Activated CD4-positive, alpha-beta T cell treated with anti-CD3 and anti-CD28 coated beads, Interleukin-2, amount 10 ng/mL, durations not matched to agents 24 days and 14 days (primary cell): Measurements from ENCODE around the gene RNF20. TPM values are rescaled to one million over a fixed set of nuclear protein-coding genes. Genes with fewer than 3 reads are reported as not detected.

ENCODE experiments used
- DNase-seq: peaks from one replicate; pipeline ENCODE4 v3.0.0; 2022
- H3K27ac Mint-ChIP-seq: one replicate; pipeline ENCODE4 v1.8.0; 2022; ENCODE audit warnings: mild to moderate bottlenecking, mixed read lengths
- H3K27me3 Mint-ChIP-seq: one replicate; pipeline ENCODE4 v1.8.0; 2022; ENCODE audit warnings: mixed read lengths
- H3K36me3 Mint-ChIP-seq: one replicate; pipeline ENCODE4 v1.8.0; 2022; ENCODE audit warnings: low read depth, mild to moderate bottlenecking, mixed read lengths
- H3K4me1 Mint-ChIP-seq: one replicate; pipeline ENCODE4 v1.8.0; 2021; ENCODE audit warnings: mixed read lengths
- H3K4me3 Mint-ChIP-seq: one replicate; pipeline ENCODE4 v1.8.0; 2022; ENCODE audit warnings: mild to moderate bottlenecking, moderate library complexity, mixed read lengths
- H3K9me3 Mint-ChIP-seq: one replicate; pipeline ENCODE4 v1.8.0; 2021; ENCODE audit warnings: mixed read lengths
- intact Hi-C: fragments of 100-400 bp; cut with micrococcal nuclease; formaldehyde crosslinking; loops from one replicate; pipeline ENCODE4 v1.15.1; 2023
- total RNA-seq: library from RNA; stranded (reverse); gene quantifications from 2 replicates; pipeline ENCODE4 v1.2.3, GENCODE V29; 2022

Gene RNF20, protein sequence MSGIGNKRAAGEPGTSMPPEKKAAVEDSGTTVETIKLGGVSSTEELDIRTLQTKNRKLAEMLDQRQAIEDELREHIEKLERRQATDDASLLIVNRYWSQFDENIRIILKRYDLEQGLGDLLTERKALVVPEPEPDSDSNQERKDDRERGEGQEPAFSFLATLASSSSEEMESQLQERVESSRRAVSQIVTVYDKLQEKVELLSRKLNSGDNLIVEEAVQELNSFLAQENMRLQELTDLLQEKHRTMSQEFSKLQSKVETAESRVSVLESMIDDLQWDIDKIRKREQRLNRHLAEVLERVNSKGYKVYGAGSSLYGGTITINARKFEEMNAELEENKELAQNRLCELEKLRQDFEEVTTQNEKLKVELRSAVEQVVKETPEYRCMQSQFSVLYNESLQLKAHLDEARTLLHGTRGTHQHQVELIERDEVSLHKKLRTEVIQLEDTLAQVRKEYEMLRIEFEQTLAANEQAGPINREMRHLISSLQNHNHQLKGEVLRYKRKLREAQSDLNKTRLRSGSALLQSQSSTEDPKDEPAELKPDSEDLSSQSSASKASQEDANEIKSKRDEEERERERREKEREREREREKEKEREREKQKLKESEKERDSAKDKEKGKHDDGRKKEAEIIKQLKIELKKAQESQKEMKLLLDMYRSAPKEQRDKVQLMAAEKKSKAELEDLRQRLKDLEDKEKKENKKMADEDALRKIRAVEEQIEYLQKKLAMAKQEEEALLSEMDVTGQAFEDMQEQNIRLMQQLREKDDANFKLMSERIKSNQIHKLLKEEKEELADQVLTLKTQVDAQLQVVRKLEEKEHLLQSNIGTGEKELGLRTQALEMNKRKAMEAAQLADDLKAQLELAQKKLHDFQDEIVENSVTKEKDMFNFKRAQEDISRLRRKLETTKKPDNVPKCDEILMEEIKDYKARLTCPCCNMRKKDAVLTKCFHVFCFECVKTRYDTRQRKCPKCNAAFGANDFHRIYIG
- total RNA-seq = 37.9 and 43.8 TPM in 2 replicates

- H3K9me3 Mint-ChIP-seq = no peaks in the 10 kb centered on the region
- peak within 1 kb of the TSS; percentile 98 for H3K27ac Mint-ChIP-seq
- H3K4me3 Mint-ChIP-seq = peak within 1 kb of the TSS; percentile 93
- H3K4me1 Mint-ChIP-seq = peaks cover 12% of the 10 kb centered on the region
- intact Hi-C loops = loop anchor here (1.0 to 5.0 kb wide), 3 partner anchors 53 to 416 kb away; partner anchors contain the start of genes MRPL50 and ZNF189
- peak; percentile 99 for DNase-seq
- peaks cover 3% of the 10 kb centered on the region for H3K27me3 Mint-ChIP-seq
- peaks cover 10% of the 10 kb centered on the region for H3K36me3 Mint-ChIP-seq
These were observed at the start of gene RNF20 for GRCh38 chr9:101533334-101534204. Gene RNF20, plus strand, starts transcription at chr9:101533853. Its CDS starts 1,571 bp downstream, at chr9:101535424.

DNA sequence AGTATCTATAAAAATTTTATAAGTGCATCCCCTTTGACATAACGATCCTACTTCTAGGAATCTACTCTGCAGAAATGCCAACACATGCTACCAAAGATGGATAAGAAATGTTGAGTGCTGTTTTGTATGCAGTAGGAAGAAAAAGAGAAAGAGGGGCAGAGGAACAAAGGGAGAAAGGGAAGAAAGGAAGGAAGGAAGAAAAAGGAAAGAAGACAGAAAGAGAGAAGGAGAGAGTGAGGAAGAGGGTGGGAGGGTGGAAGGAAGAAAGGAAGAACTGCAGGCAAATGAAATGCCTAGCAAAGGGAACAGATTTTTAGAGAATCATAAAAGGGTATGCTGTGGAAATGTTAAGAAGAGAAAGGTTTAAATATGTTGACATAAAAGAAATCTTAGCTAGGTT, 49.6 kb upstream of the RNF20 start:
- no peaks in the 10 kb centered on the region for H3K4me1 Mint-ChIP-seq
- peaks cover 65% of the 10 kb centered on the region for H3K27me3 Mint-ChIP-seq
- no peaks in the 10 kb centered on the region for H3K9me3 Mint-ChIP-seq
- intact Hi-C loops = no loop called here
- H3K4me3 Mint-ChIP-seq = no peak overlapping the region
- H3K36me3 Mint-ChIP-seq = no peaks in the 10 kb centered on the region
- H3K27ac Mint-ChIP-seq = no peak overlapping the region
- no peak for DNase-seq

DNA sequence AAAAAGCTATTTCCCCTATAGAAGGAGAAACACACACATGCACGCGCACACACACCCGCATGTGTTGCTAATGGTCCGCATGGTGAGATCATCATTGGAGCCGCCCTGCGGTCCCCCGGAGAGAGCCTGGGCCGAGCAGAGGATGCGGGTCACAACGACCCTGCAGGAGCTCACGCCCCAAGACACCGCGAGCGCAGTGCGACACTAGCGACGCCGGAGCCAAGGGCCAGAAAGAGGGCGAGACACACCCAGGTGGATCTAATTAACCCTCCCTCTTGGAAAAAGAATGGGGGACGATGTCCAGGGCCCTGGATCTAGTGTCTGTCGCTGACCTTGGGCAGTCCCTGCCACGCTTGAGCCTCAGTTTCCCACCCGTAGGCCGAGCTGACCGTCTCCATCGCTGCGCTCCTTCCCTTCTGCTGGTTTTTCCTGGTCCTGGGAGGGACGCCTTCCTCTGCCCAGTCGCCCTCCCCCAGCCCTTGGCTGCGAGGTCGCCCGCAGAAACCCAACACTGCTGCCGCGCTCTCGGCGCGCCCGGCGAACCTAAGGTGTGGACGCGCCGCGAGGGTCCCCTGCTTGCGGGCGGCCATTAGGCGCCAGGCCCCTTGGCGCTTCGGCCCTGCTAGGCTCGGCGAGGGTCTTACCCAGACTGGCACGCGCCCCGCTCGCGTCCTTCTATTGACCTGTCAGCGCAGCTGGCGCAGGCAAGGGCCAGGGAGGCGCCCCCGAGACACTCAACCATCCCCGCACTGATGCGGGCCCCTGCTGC, 47.5 kb upstream of the RNF20 start:
- peaks cover 63% of the 10 kb centered on the region for H3K27me3 Mint-ChIP-seq
- no peak overlapping the region for H3K4me3 Mint-ChIP-seq
- H3K4me1 Mint-ChIP-seq = no peaks in the 10 kb centered on the region
- H3K27ac Mint-ChIP-seq = no peak overlapping the region
- intact Hi-C loops = no loop called here
- no peaks in the 10 kb centered on the region for H3K9me3 Mint-ChIP-seq
- DNase-seq = no peak
- no peaks in the 10 kb centered on the region for H3K36me3 Mint-ChIP-seq

DNA sequence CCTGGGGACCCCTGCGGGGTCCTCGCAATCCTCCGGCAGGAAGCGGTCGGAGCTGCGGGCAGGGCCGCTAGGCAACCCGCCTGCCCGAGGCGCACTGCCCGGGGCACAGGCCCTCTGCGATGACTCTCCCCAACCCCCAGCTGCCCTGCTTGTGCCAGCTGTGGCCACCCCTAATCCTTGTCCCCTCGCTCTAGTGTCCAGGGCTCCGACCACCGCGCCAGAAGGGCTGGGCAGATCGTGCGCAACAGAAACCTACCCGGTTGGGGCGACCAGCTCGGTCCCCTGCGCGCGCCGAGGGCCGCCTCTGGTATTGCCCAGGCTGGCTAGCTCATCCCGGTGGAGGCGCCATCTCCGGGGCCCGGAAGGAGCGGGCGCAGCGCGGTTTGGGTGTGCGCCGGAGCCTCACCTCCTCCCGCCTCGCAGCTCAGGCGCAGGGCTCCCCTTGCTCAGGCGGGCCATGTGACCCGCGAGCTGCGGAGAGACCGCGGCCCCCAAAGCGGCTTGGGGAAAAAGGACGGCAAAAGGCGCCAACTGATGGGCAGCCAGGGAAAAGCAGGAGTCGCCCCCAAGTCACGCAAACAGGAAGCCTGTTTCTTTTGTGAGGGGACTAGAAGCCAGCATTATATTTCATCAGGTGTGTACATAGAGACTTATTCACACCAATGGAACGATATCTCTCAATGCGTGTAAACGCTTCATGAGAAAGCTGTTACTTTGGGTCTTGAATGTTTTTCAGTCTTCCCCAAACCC, 46.8 kb upstream of the RNF20 start:
- no peak overlapping the region for H3K27ac Mint-ChIP-seq
- H3K9me3 Mint-ChIP-seq = no peaks in the 10 kb centered on the region
- intact Hi-C loops = no loop called here
- H3K36me3 Mint-ChIP-seq = no peaks in the 10 kb centered on the region
- no peaks in the 10 kb centered on the region for H3K4me1 Mint-ChIP-seq
- peaks cover 62% of the 10 kb centered on the region for H3K27me3 Mint-ChIP-seq
- no peak for DNase-seq
- H3K4me3 Mint-ChIP-seq = peak overlapping the region; percentile 50

- Mint-ChIP-seq H3K4me1 (no peaks in the 10 kb centered on the region), H3K27ac (no peak overlapping the region), H3K4me3 (no peak overlapping the region), H3K27me3 (peaks cover 59% of the 10 kb centered on the region), H3K36me3 (no peaks in the 10 kb centered on the region), H3K9me3 (no peaks in the 10 kb centered on the region)
- DNase-seq = no peak
- intact Hi-C loops = no loop called here
These were observed 46.2 kb upstream of the RNF20 start for GRCh38 chr9:101487443-101487840.

DNA sequence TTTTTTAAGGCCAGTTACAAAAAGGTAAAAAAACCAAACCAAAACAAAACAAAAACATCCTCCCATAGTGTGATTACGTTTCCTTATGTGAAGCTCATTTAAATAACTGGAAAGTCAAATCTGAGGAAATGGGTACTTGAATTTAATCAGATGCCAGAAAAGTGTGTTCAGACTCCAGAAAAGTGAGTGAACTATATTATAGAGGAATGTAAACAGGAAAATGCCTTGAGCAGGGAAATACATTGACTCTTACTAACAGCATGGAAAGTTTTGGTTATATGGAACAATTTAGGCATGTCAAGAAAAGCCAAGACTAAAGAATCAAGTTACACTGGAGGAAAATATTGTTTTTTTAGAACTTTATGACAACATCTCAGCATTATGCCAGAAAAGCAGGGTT, 37.8 kb upstream of the RNF20 start:
- intact Hi-C loops = no loop called here
- Mint-ChIP-seq H3K4me3 (no peak overlapping the region), H3K27ac (no peak overlapping the region), H3K36me3 (no peaks in the 10 kb centered on the region), H3K27me3 (peaks cover 8% of the 10 kb centered on the region), H3K9me3 (no peaks in the 10 kb centered on the region), H3K4me1 (no peaks in the 10 kb centered on the region)
- no peak for DNase-seq

- Mint-ChIP-seq H3K27me3 (peaks cover 11% of the 10 kb centered on the region), H3K36me3 (no peaks in the 10 kb centered on the region), H3K4me3 (no peak overlapping the region), H3K27ac (no peak overlapping the region), H3K4me1 (no peaks in the 10 kb centered on the region), H3K9me3 (no peaks in the 10 kb centered on the region)
- intact Hi-C loops = no loop called here
- DNase-seq = no peak
These were observed 35.3 kb upstream of the RNF20 start for GRCh38 chr9:101498323-101498722.

DNA sequence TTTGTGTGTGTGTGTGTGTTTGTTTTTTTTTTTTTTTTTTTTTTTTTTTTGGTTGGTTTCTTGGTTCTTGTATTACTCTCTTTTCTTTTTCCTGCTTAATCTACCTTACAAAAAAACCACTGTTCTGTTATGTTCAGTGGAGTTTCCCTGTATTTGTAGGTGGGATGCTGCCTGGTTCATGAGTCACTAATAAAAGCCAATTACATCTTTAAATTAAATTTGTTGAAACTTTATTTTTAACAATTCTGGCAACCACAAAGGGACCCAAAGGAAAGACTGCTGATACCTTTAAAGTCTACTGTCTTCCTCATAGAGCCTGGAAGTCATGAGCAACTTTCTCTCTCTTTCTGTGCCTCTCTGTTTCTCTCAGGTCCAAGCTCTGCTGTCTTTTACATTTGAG, 29.5 kb upstream of the RNF20 start:
- H3K4me3 Mint-ChIP-seq = no peak overlapping the region
- no peaks in the 10 kb centered on the region for H3K36me3 Mint-ChIP-seq
- no peaks in the 10 kb centered on the region for H3K9me3 Mint-ChIP-seq
- intact Hi-C loops = no loop called here
- H3K27me3 Mint-ChIP-seq = peaks cover 14% of the 10 kb centered on the region
- no peaks in the 10 kb centered on the region for H3K4me1 Mint-ChIP-seq
- H3K27ac Mint-ChIP-seq = no peak overlapping the region
- peak; percentile 3 for DNase-seq

DNA sequence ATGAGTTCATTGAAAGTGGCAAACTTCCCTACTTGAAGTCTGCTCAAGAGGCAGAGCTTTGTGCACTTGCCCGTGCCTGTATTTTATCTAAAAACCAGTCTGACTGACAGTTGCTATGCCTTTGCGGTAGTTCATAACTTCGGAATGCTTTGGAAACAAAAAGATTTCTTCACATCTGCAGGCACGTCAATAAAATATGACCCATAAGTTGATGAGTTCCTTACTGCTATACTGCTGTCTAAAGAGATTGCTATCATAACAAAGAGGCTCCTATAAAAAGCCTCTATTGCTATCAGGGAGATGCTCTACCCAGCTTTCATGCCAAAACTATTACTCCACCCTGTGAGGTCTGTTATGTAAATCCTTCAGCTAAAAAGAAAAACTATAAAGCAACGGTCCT, 25.4 kb upstream of the RNF20 start:
- H3K36me3 Mint-ChIP-seq = no peaks in the 10 kb centered on the region
- no peaks in the 10 kb centered on the region for H3K9me3 Mint-ChIP-seq
- H3K4me1 Mint-ChIP-seq = peaks cover 4% of the 10 kb centered on the region
- H3K27me3 Mint-ChIP-seq = peaks cover 8% of the 10 kb centered on the region
- DNase-seq = peak; percentile 12
- intact Hi-C loops = no loop called here
- H3K27ac Mint-ChIP-seq = no peak overlapping the region
- no peak overlapping the region for H3K4me3 Mint-ChIP-seq

DNA sequence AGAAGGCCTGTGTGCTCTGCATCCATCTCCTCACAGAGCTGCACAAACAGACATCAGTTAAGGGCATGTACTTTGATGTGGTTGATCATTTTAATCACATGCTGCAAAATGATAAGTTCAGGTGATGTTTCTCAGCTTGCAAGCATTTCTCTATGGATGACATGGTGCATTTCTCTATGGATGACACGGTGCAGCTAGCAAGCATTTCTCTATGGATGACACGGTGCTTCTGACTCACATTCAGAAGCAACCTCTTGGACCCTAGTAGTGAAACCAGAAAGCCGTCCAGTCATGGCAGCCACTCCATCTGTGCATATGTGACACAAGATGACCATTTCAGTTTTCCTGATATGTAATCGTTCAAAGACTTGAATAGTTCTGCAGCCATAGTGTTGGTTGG, 24.1 kb upstream of the RNF20 start:
- no peaks in the 10 kb centered on the region for H3K9me3 Mint-ChIP-seq
- H3K36me3 Mint-ChIP-seq = no peaks in the 10 kb centered on the region
- no peak overlapping the region for H3K4me3 Mint-ChIP-seq
- peaks cover 9% of the 10 kb centered on the region for H3K27me3 Mint-ChIP-seq
- no peak overlapping the region for H3K27ac Mint-ChIP-seq
- H3K4me1 Mint-ChIP-seq = peaks cover 4% of the 10 kb centered on the region
- peak; percentile 44 for DNase-seq
- intact Hi-C loops = no loop called here

DNA sequence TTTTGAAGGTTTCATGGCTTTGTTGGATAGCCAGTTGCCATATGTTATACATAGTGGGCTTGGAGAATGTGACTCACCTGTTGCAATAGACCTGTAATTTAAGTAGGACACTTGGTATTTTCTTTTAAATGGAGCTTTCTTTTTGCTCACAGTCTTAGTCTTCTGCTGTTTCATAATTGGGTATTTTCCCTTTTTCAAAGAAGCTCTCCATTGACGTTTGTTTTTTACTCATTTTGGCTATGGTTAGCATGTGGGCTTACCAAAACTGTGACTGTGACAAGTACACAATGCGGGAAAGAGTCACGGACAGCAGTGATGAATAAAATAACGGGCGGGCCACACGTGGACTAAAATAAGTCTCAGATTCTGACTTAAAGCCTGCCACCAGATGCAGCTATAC, 23.2 kb upstream of the RNF20 start:
- H3K4me3 Mint-ChIP-seq = no peak overlapping the region
- H3K36me3 Mint-ChIP-seq = no peaks in the 10 kb centered on the region
- intact Hi-C loops = no loop called here
- peaks cover 4% of the 10 kb centered on the region for H3K4me1 Mint-ChIP-seq
- no peaks in the 10 kb centered on the region for H3K9me3 Mint-ChIP-seq
- no peak for DNase-seq
- no peak overlapping the region for H3K27ac Mint-ChIP-seq
- H3K27me3 Mint-ChIP-seq = peaks cover 9% of the 10 kb centered on the region

GRCh38 chr9:101511009-101511408, 22.6 kb upstream of the RNF20 start:
- no peak overlapping the region for H3K4me3 Mint-ChIP-seq
- H3K27me3 Mint-ChIP-seq = peaks cover 9% of the 10 kb centered on the region
- no peak overlapping the region for H3K27ac Mint-ChIP-seq
- no peaks in the 10 kb centered on the region for H3K36me3 Mint-ChIP-seq
- peak; percentile 49 for DNase-seq
- H3K9me3 Mint-ChIP-seq = no peaks in the 10 kb centered on the region
- H3K4me1 Mint-ChIP-seq = peaks cover 4% of the 10 kb centered on the region
- intact Hi-C loops = no loop called here
